Epidermal melanocyte (primary cell): ENCODE data around the gene MAPK14.
"Not testable (repeated sequence)": the region's sequence is repeated elsewhere in the genome, so short reads cannot be mapped to it uniquely, and the experiment has no call there.

Source experiments
- DNase-seq: peaks from one replicate; pipeline ENCODE4 v3.0.0; 2011; ENCODE audit warnings: low spot score; ENCODE audit not compliant: insufficient read length

MAPK14 gene

DNA sequence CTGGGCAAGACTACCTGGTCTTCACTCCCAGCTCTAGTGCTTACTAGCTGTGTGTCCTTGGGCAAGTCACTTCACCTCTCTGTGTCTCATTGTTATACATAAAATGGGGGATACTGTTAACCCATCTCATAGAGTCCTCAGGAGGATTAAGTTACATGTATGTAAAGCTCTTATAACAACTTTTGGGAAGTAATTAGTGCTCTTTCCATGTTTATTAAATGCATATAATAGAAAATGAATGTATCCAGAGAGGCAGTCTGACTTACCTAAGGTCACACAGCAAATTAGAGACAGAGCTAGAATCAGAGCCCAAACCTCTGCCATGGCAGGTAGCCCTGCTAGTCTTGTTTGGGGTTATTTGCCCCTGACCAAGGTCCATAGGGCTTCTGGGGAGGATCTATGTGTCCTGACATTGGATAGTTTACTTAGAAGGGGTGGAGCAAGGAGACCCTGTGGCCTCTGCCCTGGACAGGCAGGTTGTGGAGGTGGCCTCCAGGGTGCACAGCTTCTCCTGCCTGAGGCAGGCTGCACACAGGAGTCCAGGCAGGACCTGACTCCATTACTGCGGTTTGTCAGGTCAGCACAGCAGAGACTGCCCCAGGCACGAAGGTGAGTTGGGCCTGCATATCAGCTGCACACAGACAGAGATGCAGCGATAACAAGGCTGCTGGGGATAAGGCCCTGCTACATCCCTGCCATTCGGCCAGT lies 94.3 kb downstream of the MAPK14 start:
- no peak for DNase-seq

DNA sequence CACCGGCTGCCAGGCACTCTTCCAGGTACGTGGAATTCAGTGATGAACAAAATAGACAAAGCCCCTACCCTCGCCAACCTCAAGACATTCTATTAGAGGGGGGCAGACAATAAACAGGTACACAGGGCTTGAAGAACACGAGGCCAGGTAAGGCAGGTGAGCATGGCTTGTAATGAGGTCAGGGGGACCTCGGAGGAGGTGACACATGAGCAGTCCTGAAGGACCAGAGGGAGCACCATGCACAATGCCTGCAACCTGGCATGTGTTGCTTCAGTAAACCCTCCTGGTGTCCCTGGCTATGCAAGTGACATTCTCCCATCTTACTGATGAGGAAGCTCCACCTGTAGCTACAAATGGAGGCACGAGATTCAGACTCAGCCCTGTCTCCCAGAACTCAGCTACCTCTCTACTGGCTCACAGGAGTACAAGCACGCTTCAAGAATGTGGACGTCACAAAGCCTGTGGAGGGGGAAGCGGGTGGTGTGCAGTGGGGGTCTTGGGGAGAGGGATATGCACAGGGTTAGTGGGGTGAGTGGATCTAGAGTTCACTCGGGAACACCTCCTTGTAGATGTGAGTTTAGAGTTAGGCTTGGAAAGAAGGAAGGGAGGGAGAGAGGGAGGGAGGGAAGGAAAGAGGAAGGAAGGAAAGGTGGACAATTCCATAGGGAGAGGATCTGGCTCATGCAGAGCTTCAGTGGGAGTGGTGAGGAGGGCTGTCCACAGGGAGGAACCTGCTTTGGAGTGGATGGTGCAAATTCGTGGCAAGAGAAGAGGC lies 95.1 kb downstream of the MAPK14 start:
- DNase-seq, result no peak

DNA sequence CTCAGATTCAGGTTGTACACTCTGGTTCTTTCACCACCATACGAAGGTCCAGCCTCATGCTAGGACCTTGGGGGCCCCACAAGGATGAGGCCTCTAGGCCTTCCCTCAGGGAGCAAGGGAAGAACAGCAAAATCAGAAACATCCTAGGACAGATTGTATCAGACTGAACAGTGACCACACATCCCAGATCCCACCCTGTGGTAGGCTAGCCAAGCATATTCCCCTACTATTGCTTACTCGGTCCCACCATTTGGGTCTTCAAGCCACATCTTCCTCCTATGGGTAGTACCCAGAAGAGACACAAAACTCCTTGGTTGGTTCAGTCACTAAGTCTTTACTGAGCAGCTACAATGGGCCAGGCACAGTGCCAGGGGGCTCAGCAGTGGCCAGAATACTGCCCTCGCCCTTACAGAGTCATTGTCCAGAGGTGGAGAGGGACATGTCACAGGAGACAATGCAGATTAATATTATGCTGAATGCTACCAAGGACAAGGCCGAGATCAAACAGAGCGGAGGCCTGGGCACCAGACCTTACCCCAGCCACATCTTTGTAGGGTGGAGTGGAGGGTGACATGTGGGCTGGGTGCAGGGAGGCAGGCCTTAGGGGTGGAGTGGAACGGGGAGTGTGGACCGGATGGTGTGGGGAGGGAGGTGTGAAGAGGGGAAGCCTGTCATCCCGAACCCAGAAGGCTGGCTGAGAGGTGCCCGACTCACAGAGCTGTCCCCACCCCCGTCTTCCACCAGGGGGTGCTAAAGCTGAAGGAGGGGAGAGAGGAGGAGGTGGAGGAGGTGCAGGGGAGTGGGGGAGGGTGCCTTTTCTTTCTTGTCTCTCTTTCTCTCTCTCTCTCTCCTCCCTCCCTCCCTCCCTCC lies 95.9 kb downstream of the MAPK14 start:
- DNase-seq, result peak; percentile 59

DNA sequence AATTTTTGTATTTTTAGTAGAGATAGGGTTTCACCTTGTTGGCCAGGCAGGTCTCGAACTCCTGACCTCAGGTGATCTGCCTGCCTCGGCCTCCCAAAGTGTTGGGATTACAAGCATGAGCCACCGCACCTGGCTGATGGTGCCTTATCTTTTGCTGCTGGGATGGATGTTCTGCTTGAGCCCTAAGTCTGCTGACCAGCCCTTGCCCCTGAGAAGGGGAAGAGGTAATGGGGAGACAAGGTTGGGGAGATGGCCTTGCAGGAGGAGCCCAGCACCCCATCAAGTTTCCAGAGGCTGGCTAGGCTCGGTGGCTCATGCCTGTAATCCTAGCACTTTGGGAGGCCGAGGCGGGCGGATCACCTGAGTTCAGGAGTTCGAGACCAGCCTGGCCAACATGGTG lies 96.7 kb downstream of the MAPK14 start:
- DNase-seq, result not testable (repeated sequence)

DNA sequence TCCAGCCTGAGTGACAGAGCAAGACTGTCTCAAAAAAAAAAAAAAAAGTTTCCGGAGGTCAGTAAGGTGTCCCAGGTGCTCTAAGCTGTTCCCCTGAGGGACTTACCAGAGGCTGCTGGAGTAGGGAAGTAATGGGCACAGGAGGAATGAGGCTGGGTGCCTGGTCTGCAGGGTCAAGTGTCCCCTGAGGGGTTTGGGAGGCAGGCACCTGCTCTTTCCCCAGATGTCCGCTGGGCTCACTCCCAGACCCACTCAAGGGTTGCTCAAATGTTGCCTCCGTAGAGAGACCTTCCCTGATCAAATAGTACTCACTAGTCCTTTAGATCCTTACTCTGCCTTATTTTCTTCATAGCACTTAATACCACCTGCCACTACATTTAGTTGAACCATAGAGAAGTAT lies 97.3 kb downstream of the MAPK14 start:
- DNase-seq, result no peak

DNA sequence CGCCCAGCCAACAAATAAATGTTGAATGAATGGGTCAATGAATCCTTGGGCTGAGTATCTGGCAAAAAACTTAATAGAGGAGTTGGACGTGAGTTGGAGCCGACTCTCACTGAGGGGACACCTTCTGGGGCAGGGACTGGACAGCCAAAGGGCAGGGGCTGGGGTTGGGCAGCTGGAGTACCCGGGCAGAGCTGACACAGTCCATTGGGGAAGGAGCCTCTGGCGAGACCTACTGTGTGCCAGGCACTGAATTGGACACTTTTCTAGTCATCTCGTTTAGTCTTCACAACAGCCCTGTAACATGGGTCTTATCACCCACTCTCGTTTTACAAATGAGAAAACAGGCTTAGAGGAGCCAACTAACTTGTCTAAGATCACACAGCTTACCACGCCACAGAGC lies 98.0 kb downstream of the MAPK14 start:
- DNase-seq, result no peak

DNA sequence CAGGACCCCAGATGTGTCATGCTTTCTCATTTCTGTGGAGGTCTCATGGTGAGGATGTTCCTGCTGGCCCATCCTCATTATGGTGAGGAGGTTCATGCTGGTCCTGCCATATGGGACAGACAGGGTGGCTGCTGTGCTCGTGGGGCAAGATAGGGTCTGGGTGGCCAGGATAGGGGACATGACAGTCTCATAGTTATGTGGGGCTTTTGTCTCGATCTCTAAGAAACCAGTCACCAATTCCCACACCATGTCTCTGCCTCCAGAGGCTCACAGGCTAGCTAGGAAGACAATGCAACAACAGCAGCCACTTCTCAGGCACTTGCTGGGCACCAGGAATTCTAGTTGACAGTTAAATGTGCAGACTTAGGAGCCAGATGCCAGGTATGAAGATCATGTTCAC lies 98.5 kb downstream of the MAPK14 start:
- DNase-seq, result no peak

DNA sequence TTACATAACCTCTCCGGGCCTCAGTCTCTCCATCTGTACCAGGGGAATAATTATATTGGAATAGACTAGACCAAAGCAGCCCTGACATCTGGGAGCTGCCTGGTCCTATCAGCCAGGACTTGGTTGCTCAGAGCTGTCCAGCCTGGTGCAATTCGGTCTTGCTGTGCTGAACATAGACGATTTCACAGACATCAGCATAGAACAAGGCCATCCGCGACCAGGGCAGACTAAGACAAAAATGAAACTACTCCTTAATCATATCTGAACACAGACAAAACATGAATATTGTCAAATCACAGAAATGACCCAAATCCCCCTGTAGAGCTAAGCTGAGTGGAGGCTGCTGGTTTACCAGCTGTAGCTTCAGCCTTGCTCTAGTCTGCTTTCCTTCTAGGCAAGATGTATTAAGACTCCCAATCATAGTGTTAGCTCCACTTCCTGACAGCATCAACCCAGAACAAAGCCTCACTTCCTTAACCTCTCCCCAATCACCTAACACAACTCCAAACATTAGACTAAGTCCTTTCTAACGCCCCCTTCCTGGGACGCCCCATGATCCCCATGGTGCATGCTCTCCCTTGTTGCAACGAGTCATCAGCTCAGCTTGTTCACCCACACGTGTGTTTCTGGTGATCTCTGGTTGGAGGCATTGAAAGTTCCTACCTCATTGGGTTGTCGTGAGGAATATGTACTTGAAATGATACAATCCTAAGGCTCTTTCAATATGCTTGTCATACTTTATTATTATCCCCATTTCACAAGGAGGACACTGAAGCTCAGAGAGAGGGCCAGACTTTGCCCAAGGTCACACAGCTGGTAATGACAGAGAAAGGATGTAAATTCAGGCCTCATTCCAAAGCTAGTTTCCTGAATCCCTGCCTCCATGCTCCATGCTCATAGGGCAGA lies 99.2 kb downstream of the MAPK14 start:
- DNase-seq, result no peak

DNA sequence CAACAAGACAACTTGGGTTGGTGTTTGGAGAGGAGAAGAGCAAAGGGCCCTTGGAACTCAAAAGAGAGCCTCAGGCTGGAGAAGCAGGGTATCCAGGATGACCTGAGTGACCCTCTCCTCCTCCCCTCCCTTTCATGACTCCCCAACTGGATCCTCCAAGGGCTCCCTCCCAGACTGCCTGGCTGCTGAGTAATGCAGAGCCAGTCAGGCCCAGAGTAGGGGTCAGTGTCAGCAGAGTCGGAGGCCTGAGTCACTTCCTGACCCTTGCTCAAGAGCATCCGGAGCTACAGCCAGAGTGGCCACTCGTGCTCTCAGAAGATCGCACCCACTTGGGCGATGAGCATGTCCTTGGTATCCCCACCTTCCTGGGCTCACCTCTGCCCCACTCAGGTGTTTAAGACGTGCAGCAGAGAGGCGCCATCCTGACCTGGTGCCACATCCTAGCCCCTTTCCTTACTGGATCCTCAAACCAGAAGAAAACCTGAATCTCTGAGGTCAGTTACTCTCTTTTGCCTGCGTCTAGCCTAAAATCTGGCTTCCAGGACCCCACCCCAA lies 99.9 kb downstream of the MAPK14 start:
- peak; percentile 60 for DNase-seq

DNA sequence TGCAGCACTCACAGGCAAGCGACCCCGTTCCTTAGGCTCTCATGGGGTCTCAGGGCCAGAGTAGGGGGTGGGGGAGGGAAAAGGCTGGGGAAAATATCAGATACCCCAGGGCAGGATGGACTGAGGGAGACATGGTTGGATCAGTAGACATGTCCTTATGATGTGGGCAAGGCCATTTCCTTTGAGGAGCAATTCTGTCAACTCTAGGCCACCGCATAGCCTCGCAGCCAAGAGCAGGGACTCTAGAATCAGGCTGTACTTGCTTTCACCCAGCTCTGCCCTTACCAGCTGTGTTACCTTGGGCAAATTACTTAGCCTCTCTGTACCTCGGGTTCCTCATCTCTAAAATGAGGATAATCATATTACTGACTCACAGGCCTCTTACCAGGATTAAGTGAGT lies 100.5 kb downstream of the MAPK14 start:
- no peak for DNase-seq

DNA sequence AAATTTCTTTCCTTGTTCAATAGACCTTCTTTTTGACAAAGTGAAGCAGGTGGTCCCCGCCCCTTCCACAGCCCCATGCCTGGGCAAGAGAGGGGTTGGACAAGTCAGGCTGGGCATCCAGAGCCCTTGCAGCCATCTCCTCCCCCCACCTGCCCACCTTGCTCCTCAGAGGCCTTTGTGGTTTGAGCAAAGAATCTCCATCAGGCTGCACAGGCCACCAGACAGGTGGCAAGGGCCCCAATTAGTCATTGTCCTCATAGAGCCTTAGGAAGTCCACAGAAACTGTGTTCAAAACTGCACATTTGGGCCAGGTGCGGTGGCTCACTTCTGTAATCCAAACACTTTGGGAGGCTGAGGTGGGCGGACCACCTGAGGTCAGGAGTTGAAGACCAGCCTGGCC lies 101.2 kb downstream of the MAPK14 start:
- no peak for DNase-seq

DNA sequence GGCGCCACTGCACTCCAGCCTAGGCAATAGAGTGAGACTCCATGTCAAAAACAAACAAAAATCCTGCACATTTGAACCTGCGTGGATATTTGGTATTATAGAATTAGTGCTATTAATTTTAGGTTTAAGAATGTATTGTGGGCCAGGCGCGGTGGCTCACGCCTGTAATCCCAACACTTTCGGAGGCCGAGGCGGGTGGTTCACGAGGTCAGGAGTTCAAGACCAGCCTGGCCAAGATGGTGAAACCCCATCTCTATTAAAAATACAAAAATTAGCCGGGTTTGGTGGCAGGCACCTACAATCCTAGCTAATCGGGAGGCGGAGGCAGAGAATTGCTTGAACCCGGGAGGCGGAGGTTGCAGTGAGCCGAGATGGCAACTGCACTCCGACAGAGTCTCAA lies 101.7 kb downstream of the MAPK14 start:
- not testable (repeated sequence) for DNase-seq

DNA sequence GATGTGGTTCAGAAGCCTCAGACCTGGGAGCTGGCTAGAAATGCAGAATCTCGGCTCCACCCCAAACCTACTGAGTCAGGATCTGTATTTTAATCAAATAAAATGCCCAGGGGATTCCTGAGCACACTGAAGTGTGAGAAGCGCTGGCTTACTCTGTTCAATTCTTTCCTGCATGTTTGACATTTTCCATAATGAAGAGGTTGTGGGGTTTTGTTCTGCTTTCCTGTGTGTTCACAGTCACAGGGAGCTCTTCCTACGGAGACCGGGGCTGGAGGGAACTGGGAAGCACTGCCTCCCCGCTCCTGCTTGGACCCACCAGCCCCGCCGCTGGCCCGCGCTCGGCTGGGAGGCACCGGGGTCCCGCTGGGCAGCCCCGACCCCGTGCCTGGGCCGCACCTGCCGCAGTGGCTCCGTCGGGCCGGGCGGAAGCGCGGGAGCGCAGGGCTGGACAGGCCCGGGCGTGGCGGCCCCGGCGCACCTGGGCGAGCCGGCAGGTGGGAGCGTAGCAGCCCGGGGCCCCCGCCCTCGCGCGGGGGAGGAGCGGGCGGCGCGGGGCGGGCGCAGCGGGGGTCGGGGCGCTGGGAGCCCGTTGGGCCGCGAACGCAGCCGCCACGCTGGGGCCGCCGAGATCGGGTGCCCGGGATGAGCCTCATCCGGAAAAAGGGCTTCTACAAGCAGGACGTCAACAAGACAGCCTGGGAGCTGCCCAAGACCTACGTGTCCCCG lies 102.5 kb downstream of the MAPK14 start, which contains the start of gene MAPK13:
Gene MAPK13 (plus strand): TSS at position 573 of the 726 bp plus-strand sequence. CDS start 70 bp downstream, at position 643.
- DNase-seq, result no peak

DNA sequence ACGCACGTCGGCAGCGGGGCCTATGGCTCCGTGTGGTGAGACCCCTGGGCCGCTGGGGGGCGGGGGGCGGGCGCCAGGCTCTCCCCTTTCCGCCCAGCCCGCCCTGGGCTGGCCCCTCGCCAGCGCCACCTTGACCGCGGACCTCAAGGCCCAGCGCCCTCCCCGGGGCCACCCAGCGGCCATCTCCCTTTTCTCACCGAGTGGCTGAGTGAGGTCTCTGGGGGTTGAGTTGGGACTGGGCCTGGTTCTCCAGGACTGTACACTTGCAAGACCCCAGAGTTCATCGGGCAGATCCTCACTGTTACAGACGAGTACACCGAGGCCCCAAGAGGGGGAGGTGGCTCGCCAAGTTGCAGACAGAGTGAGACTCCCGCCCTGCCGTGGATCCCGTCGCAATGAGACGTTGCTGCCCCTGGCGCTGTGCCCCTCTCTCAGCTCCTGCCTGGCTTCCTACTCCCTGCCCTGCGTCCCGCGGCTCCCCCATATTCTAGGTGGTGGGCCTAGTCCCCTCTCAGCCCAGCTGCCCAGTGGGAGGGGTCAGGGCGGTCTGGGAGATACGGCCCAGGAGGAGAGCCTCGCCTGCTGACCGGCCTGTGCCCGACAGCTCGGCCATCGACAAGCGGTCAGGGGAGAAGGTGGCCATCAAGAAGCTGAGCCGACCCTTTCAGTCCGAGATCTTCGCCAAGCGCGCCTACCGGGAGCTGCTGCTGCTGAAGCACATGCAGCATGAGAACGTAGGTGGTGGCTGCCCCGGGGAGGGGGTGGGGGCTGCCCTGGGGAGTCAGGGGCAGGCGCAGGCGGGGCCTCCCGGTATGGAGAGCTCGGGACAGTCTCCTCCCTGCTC lies 103.3 kb downstream of the MAPK14 start:
- DNase-seq, result no peak

DNA sequence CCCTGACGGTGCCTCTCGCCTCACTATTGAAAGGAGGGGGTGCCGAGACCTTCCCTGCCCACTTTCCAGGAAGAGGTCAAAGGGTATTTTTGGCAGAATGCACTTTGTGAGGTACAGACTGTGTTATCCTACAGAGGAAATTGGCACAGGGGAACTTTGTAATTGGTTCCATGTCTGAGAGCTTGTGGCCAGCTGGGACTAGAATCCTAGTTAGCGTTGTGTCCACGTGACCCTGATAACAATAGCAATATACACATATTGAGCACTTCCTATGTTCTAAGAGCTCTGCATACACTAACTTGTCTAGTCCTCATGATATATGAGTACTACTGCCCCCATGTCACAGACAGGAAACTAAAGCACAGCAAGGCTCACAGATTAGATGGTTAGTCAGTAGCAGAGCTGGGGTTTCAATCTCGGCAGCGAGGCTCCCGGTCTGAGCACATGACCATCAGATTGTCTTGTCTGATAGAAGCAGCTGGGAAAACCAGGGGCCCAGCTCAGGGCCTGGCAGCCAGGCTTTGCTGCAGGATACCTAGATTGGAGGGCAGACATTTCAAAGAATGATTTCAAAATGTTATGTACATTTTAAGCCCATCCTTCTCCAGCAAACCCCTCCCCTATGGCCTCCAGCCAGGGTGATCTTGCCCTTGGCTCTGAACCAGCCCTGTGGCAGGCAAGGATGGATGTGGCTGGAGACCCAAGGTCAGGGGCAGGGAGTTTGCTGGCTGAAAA lies 104.1 kb downstream of the MAPK14 start:
- DNase-seq, result peak; percentile 74

DNA sequence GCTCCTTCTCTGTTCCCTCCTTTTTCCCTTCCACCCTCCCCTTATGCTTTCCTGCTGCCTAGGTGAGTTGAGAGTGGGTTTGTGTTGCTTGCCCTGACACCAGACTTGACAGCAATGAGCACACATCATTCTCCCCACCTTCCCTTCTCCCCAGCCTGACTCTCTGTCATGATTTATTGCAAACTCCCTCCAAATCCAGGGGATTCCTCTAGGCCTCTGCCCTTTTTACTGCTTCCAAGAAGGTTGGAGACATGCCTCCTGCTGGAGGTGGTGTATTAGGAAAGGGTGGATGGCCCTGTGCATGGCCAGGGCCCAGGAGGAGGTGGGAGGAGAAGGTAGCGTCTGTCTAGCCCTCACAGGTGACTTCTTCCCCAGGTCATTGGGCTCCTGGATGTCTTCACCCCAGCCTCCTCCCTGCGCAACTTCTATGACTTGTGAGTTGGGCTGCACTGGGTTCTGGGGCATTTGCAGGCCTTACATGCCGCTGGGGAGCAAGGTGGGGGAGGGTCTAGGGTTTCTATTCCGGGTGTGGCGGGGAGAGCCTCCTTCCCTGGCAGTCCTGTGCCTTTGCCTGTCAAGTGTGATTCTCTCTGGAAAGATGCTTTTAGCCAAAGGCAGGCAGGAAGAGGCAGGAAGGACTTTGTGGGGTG lies 104.8 kb downstream of the MAPK14 start:
- DNase-seq, result no peak

DNA sequence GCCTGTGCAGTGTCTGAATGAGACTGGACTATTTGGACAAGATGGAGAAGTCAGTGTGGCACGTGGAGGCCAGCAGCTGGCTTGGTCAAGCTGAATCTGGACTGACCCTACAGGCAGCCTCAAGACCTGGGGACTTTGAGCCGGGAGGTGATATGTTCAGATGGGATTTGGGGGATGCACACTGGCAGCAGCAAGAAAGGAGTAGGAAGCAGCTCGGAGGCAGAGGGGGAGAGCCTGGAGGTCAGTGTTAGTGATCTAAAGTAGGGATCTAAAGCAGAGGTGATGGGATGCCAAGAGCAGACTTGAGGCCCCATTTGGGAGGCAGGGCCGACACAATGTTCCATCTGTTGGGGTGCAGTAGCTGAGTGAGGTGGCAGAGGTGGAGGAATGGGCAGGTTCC lies 105.5 kb downstream of the MAPK14 start:
- no peak for DNase-seq

DNA sequence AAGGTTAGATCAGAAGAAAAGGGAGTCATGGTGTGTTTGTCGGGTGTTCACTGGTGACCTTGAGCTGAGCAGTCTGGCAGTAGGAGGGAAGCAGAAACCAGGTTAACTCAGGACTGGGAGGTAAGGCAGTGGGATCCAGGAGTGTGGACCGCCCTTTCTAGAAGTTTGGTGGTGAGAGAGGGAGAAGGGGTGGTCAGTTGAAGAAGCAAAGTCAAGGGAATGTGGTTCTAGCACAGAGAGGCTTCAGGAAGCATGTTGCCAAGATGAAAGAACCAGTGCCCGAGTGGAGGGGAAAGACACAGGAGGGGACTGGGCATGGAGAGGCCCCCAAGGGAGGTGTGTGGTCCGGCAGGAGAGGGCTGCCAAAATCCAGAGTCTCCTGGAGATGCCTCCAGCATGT lies 106.3 kb downstream of the MAPK14 start:
- no peak for DNase-seq
